ENCODE data around the gene SERINC2. TPM values are rescaled to one million over a fixed set of nuclear protein-coding genes. Genes with fewer than 3 reads are reported as not detected.
"Not testable (repeated sequence)": the region's sequence is repeated elsewhere in the genome, so short reads cannot be mapped to it uniquely, and the experiment has no call there.

Gene SERINC2
- total and polyA plus RNA-seq, 4 donors, result 0.89 to 8.9 (median 5.5) TPM

- H3K36me3 ChIP-seq (ENCODE audit: control insufficient read depth, insufficient read depth, low read length); H3K27me3 ChIP-seq (ENCODE audit: control insufficient read depth, insufficient read depth, low read length); H3K27ac ChIP-seq (ENCODE audit: low read depth, low read length); DNase-seq (ENCODE audit: low read depth in 4 of 6, low spot score in 6 of 6); H3K4me1 ChIP-seq (ENCODE audit: control insufficient read depth, insufficient read depth, low read length); H3K9me3 ChIP-seq (ENCODE audit: control insufficient read depth, insufficient read depth, low read length); H3K4me3 ChIP-seq (ENCODE audit: low read depth, low read length): not testable (repeated sequence)
- 96% methylated on average over 3 of the region's 7 CpGs for WGBS (ENCODE audit: insufficient coverage)
Observed at GRCh38 chr1:31474567-31474966, 61.6 kb downstream of the SERINC2 start.

- peaks cover 3% of the 10 kb centered on the region for H3K4me1 ChIP-seq (ENCODE audit: control insufficient read depth, insufficient read depth, low read length)
- WGBS (ENCODE audit: insufficient coverage), result 84% methylated on average over 9 of the region's 10 CpGs
- H3K36me3 ChIP-seq (ENCODE audit: control insufficient read depth, insufficient read depth, low read length), result no peaks in the 10 kb centered on the region
- H3K4me3 ChIP-seq (ENCODE audit: low read depth, low read length), result no peak overlapping the region
- no peaks in the 10 kb centered on the region for H3K27me3 ChIP-seq (ENCODE audit: control insufficient read depth, insufficient read depth, low read length)
- no peak overlapping the region for H3K27ac ChIP-seq (ENCODE audit: low read depth, low read length)
- no peak for DNase-seq (ENCODE audit: low read depth in 4 of 6, low spot score in 6 of 6)
- H3K9me3 ChIP-seq (ENCODE audit: control insufficient read depth, insufficient read depth, low read length), result no peaks in the 10 kb centered on the region
Observed at GRCh38 chr1:31476891-31477846, 64.2 kb downstream of the SERINC2 start.

- WGBS (ENCODE audit: insufficient coverage), result no CpG with 5 or more reads among the region's 2 CpGs
- Histone ChIP-seq H3K4me3 (ENCODE audit: low read depth, low read length) (no peak overlapping the region), H3K9me3 (ENCODE audit: control insufficient read depth, insufficient read depth, low read length) (no peaks in the 10 kb centered on the region), H3K4me1 (ENCODE audit: control insufficient read depth, insufficient read depth, low read length) (peaks cover 3% of the 10 kb centered on the region), H3K36me3 (ENCODE audit: control insufficient read depth, insufficient read depth, low read length) (no peaks in the 10 kb centered on the region), H3K27me3 (ENCODE audit: control insufficient read depth, insufficient read depth, low read length) (no peaks in the 10 kb centered on the region), H3K27ac (ENCODE audit: low read depth, low read length) (no peak overlapping the region)
- DNase-seq (ENCODE audit: low read depth in 4 of 6, low spot score in 6 of 6), result no peak
Observed at GRCh38 chr1:31478167-31478566, 65.2 kb downstream of the SERINC2 start.

- no CpG with 5 or more reads among the region's 2 CpGs for WGBS (ENCODE audit: insufficient coverage)
- no peak overlapping the region for H3K4me3 ChIP-seq (ENCODE audit: low read depth, low read length)
- DNase-seq (ENCODE audit: low read depth in 4 of 6, low spot score in 6 of 6), result no peak
- no peak overlapping the region for H3K27ac ChIP-seq (ENCODE audit: low read depth, low read length)
- H3K4me1 ChIP-seq (ENCODE audit: control insufficient read depth, insufficient read depth, low read length), result peaks cover 9% of the 10 kb centered on the region
- H3K36me3 ChIP-seq (ENCODE audit: control insufficient read depth, insufficient read depth, low read length), result no peaks in the 10 kb centered on the region
- no peaks in the 10 kb centered on the region for H3K27me3 ChIP-seq (ENCODE audit: control insufficient read depth, insufficient read depth, low read length)
- no peaks in the 10 kb centered on the region for H3K9me3 ChIP-seq (ENCODE audit: control insufficient read depth, insufficient read depth, low read length)
Observed at GRCh38 chr1:31479811-31480210, 66.8 kb downstream of the SERINC2 start.

GRCh38 chr1:31480426-31480825 is 67.4 kb downstream of the SERINC2 start:
- H3K4me3 ChIP-seq (ENCODE audit: low read depth, low read length); H3K27me3 ChIP-seq (ENCODE audit: control insufficient read depth, insufficient read depth, low read length); H3K4me1 ChIP-seq (ENCODE audit: control insufficient read depth, insufficient read depth, low read length); H3K36me3 ChIP-seq (ENCODE audit: control insufficient read depth, insufficient read depth, low read length); DNase-seq (ENCODE audit: low read depth in 4 of 6, low spot score in 6 of 6); H3K9me3 ChIP-seq (ENCODE audit: control insufficient read depth, insufficient read depth, low read length); H3K27ac ChIP-seq (ENCODE audit: low read depth, low read length): not testable (repeated sequence)
- 100% methylated on average over 1 of the region's 4 CpGs for WGBS (ENCODE audit: insufficient coverage)

- peak in 2 of 6 donors; percentile 30 to 41 for DNase-seq (ENCODE audit: low read depth in 4 of 6, low spot score in 6 of 6)
- Histone ChIP-seq H3K27me3 (ENCODE audit: control insufficient read depth, insufficient read depth, low read length) (no peaks in the 10 kb centered on the region), H3K36me3 (ENCODE audit: control insufficient read depth, insufficient read depth, low read length) (no peaks in the 10 kb centered on the region), H3K4me3 (ENCODE audit: low read depth, low read length) (no peak overlapping the region), H3K9me3 (ENCODE audit: control insufficient read depth, insufficient read depth, low read length) (no peaks in the 10 kb centered on the region), H3K27ac (ENCODE audit: low read depth, low read length) (no peak overlapping the region), H3K4me1 (ENCODE audit: control insufficient read depth, insufficient read depth, low read length) (peaks cover 7% of the 10 kb centered on the region)
- WGBS (ENCODE audit: insufficient coverage), result 100% methylated on average over 1 of the region's 6 CpGs
Observed at GRCh38 chr1:31482482-31483011, 69.5 kb downstream of the SERINC2 start.

GRCh38 chr1:31483012-31483946 is 70.3 kb downstream of the SERINC2 start:
- Histone ChIP-seq H3K27ac (ENCODE audit: low read depth, low read length) (no peak overlapping the region), H3K27me3 (ENCODE audit: control insufficient read depth, insufficient read depth, low read length) (no peaks in the 10 kb centered on the region), H3K9me3 (ENCODE audit: control insufficient read depth, insufficient read depth, low read length) (no peaks in the 10 kb centered on the region), H3K36me3 (ENCODE audit: control insufficient read depth, insufficient read depth, low read length) (no peaks in the 10 kb centered on the region), H3K4me3 (ENCODE audit: low read depth, low read length) (no peak overlapping the region), H3K4me1 (ENCODE audit: control insufficient read depth, insufficient read depth, low read length) (peaks cover 6% of the 10 kb centered on the region)
- WGBS (ENCODE audit: insufficient coverage), result 39% methylated on average over 5 of the region's 13 CpGs
- DNase-seq (ENCODE audit: low read depth in 4 of 6, low spot score in 6 of 6), result peak; percentile 15 to 97 (median 46)

Other genes starting within 250 kb of the SERINC2 start
- 10 to 100 TPM in 1 of 2 donors, 1 to 10 TPM in 1; 8.8 to 16.6 TPM for gene NKAIN1, start 173.3 kb upstream of the SERINC2 start, total RNA-seq
- 10 to 100 TPM; 52.2 to 56.5 TPM for gene NKAIN1, start 173.3 kb upstream of the SERINC2 start, polyA plus RNA-seq (ENCODE audit: insufficient read length in 2 of 2)
- 10 to 100 TPM; 75.5 to 81.9 TPM for gene SNRNP40, start 116.4 kb upstream of the SERINC2 start, total RNA-seq
- gene SNRNP40, start 116.4 kb upstream of the SERINC2 start, polyA plus RNA-seq (ENCODE audit: insufficient read length in 2 of 2), result 10 to 100 TPM; 44.1 to 52.8 TPM
- 10 to 100 TPM; 49.0 to 65.9 TPM for gene ZCCHC17, start 116.2 kb upstream of the SERINC2 start, total RNA-seq
- gene ZCCHC17, start 116.2 kb upstream of the SERINC2 start, polyA plus RNA-seq (ENCODE audit: insufficient read length in 2 of 2), result 10 to 100 TPM; 85.5 to 93.8 TPM
- 10 to 100 TPM; 77.1 to 82.1 TPM for gene FABP3, start 40.1 kb upstream of the SERINC2 start, total RNA-seq
- gene FABP3, start 40.1 kb upstream of the SERINC2 start, polyA plus RNA-seq (ENCODE audit: insufficient read length in 2 of 2), result 100 to 1,000 TPM in 1 of 2 donors, 10 to 100 TPM in 1; 99.5 to 110 TPM
- 10 to 100 TPM; 15.4 to 41.2 TPM for gene TINAGL1, start 163.3 kb downstream of the SERINC2 start, total RNA-seq
- 10 to 100 TPM in 1 of 2 donors, 1 to 10 TPM in 1; 5.3 to 11.0 TPM for gene TINAGL1, start 163.3 kb downstream of the SERINC2 start, polyA plus RNA-seq (ENCODE audit: insufficient read length in 2 of 2)
- gene HCRTR1, start 204.5 kb downstream of the SERINC2 start, total RNA-seq, result 1 to 10 TPM in 1 of 2 donors, under 1 TPM in 1; 0.94 to 3.2 TPM
- 1 to 10 TPM; 4.2 to 6.5 TPM for gene HCRTR1, start 204.5 kb downstream of the SERINC2 start, polyA plus RNA-seq (ENCODE audit: insufficient read length in 2 of 2)
- 10 to 100 TPM; 66.1 to 78.1 TPM for gene PEF1, start 231.7 kb downstream of the SERINC2 start, total RNA-seq
- gene PEF1, start 231.7 kb downstream of the SERINC2 start, polyA plus RNA-seq (ENCODE audit: insufficient read length in 2 of 2), result 10 to 100 TPM; 77.4 to 78.2 TPM